ENCODE measurements around the gene KIAA2012. TPM values are rescaled to one million over a fixed set of nuclear protein-coding genes. Genes with fewer than 3 reads are reported as not detected.

The KIAA2012 gene
- total and polyA plus RNA-seq, 3 experiments from 2014 or later = not detected

DNA sequence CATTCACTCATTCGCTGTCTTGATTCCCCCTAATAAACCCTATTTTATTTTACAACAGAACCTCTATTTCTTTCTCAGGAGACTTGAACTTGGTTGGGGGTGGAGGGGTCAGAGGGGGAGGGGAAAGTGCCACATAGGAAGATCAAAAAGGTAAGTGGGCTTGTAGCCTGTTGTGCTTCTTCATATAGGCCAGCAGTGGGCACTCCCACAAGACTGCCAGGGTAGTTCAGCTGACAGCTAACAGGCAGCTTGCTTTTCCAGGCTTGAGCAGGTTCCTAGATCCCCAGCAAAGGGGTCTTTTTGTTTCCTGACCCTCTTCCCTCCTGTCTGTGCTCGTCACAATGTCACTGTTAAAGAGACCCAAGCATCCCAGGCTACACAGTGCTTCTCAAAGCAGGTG, 829 bp upstream of the KIAA2012 start:
- Histone ChIP-seq H3K27me3 (ENCODE audit: insufficient read depth, low read length, poor library complexity, severe bottlenecking) (no peaks in the 10 kb centered on the region), H3K4me3 (ENCODE audit: low read length) (no peak overlapping the region), H3K36me3 (ENCODE audit: insufficient read depth, low read length) (no peaks in the 10 kb centered on the region), H3K4me1 (ENCODE audit: insufficient read depth, low read length) (no peaks in the 10 kb centered on the region), H3K9me3 (ENCODE audit: low read length) (no peaks in the 10 kb centered on the region), H3K27ac (ENCODE audit: low read depth, low read length) (no peak overlapping the region)
- Mint-ChIP-seq H3K4me1 (no peaks in the 10 kb centered on the region), H3K27me3 (peaks cover 2 to 29% of the 10 kb centered on the region in 2 donors), H3K36me3 (no peaks in the 10 kb centered on the region), H3K27ac (no peak overlapping the region), H3K4me3 (no peak overlapping the region), H3K9me3 (no peaks in the 10 kb centered on the region)
- ChIA-PET CTCF (no interaction called here), POLR2A (no interaction called here)
- no peak for DNase-seq

- H3K27ac Mint-ChIP-seq = no peak overlapping the region
- Histone ChIP-seq H3K27ac (ENCODE audit: low read depth, low read length) (no peak overlapping the region), H3K9me3 (ENCODE audit: low read length) (no peaks in the 10 kb centered on the region), H3K4me1 (ENCODE audit: insufficient read depth, low read length) (no peaks in the 10 kb centered on the region), H3K4me3 (ENCODE audit: low read length) (no peak overlapping the region), H3K36me3 (ENCODE audit: insufficient read depth, low read length) (no peaks in the 10 kb centered on the region), H3K27me3 (ENCODE audit: insufficient read depth, low read length, poor library complexity, severe bottlenecking) (no peaks in the 10 kb centered on the region)
- H3K27me3 Mint-ChIP-seq = peaks cover 2 to 29% of the 10 kb centered on the region in 2 donors
- no peak overlapping the region for H3K4me3 Mint-ChIP-seq
- ChIA-PET CTCF (interaction anchor here (1.5 kb wide), 1 partner anchor 29 kb away, joined by 3 read pairs; no protein-coding TSS in a partner anchor), POLR2A (no interaction called here)
- H3K4me1 Mint-ChIP-seq = no peaks in the 10 kb centered on the region
- no peaks in the 10 kb centered on the region for H3K36me3 Mint-ChIP-seq
- no peak for DNase-seq
- no peaks in the 10 kb centered on the region for H3K9me3 Mint-ChIP-seq
Observed at GRCh38 chr2:202074324-202074723, 1.3 kb downstream of the KIAA2012 start.

DNA sequence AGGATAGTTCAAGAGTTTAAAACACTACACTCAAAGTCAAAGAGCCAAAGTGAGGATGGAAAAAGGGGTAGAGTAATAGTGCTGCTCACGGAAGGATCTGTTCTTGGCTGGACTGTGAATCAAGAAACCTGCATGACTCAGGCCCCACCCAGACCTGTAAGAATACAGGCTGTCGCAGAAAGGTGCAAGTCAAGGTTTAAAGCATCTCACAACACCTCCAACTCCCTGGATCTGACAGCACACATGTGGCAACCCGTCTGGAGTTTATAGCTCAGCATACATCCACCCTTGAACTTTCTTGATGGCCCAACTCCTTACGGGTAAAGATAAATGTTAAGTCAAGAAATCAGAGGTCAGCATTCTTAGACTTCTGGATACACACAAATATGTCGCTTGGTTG, 6.3 kb downstream of the KIAA2012 start:
- Histone ChIP-seq H3K4me1 (ENCODE audit: insufficient read depth, low read length) (no peaks in the 10 kb centered on the region), H3K9me3 (ENCODE audit: low read length) (no peaks in the 10 kb centered on the region), H3K27me3 (ENCODE audit: insufficient read depth, low read length, poor library complexity, severe bottlenecking) (no peaks in the 10 kb centered on the region), H3K27ac (ENCODE audit: low read depth, low read length) (no peak overlapping the region), H3K4me3 (ENCODE audit: low read length) (no peak overlapping the region), H3K36me3 (ENCODE audit: insufficient read depth, low read length) (no peaks in the 10 kb centered on the region)
- no peak for DNase-seq
- H3K4me3 Mint-ChIP-seq = no peak overlapping the region
- CTCF ChIA-PET = no interaction called here
- no peaks in the 10 kb centered on the region for H3K36me3 Mint-ChIP-seq
- peaks cover 4 to 29% of the 10 kb centered on the region in 2 donors for H3K27me3 Mint-ChIP-seq
- H3K4me1 Mint-ChIP-seq = no peaks in the 10 kb centered on the region
- POLR2A ChIA-PET = no interaction called here
- H3K9me3 Mint-ChIP-seq = peaks cover 0 to 5% (median 4%) of the 10 kb centered on the region in 5 donors
- H3K27ac Mint-ChIP-seq = no peak overlapping the region

DNA sequence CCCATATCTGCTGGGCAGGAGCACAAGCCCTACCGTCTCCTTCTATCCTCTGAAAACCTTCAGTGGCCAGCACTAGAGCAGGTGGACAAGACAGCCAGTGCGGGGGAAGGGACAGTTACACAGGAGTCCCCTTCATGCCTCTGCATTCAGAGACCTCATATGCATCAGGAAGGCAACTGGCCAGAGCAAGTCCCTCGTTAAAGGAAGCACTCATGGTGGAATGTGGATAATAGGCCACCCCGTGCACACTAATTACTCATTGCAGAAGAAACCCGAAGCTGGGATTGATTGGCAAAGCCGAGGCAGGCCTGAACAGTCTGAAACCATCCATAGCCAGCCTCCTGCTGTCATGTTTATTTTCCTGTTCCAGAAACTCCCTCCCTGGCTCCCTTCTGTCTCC, 11.2 kb downstream of the KIAA2012 start:
- H3K36me3 ChIP-seq (ENCODE audit: insufficient read depth, low read length) = no peaks in the 10 kb centered on the region
- H3K9me3 Mint-ChIP-seq = peaks cover 0 to 5% (median 4%) of the 10 kb centered on the region in 5 donors
- no peak overlapping the region for H3K4me3 Mint-ChIP-seq
- no peak for DNase-seq
- H3K36me3 Mint-ChIP-seq = peaks cover 0 to 1% (median 0%) of the 10 kb centered on the region in 3 donors
- H3K4me1 ChIP-seq (ENCODE audit: insufficient read depth, low read length) = no peaks in the 10 kb centered on the region
- POLR2A ChIA-PET = no interaction called here
- H3K9me3 ChIP-seq (ENCODE audit: low read length) = no peaks in the 10 kb centered on the region
- no peak overlapping the region for H3K27ac Mint-ChIP-seq
- CTCF ChIA-PET = no interaction called here
- peaks cover 8 to 19% of the 10 kb centered on the region in 2 donors for H3K27me3 Mint-ChIP-seq
- H3K27ac ChIP-seq (ENCODE audit: low read depth, low read length) = no peak overlapping the region
- H3K4me3 ChIP-seq (ENCODE audit: low read length) = no peak overlapping the region
- no peaks in the 10 kb centered on the region for H3K4me1 Mint-ChIP-seq
- H3K27me3 ChIP-seq (ENCODE audit: insufficient read depth, low read length, poor library complexity, severe bottlenecking) = no peaks in the 10 kb centered on the region

- no peaks in the 10 kb centered on the region for H3K27me3 ChIP-seq (ENCODE audit: insufficient read depth, low read length, poor library complexity, severe bottlenecking)
- H3K36me3 Mint-ChIP-seq = peaks cover 0 to 1% (median 0%) of the 10 kb centered on the region in 3 donors
- no peaks in the 10 kb centered on the region for H3K4me1 Mint-ChIP-seq
- DNase-seq = no peak
- no peaks in the 10 kb centered on the region for H3K9me3 Mint-ChIP-seq
- no peak overlapping the region for H3K4me3 Mint-ChIP-seq
- no peak overlapping the region for H3K27ac ChIP-seq (ENCODE audit: low read depth, low read length)
- ChIA-PET POLR2A (interaction anchor here (0.6 kb wide), 1 partner anchor 14 kb away, joined by 4 read pairs; no protein-coding TSS in a partner anchor), CTCF (no interaction called here)
- H3K4me3 ChIP-seq (ENCODE audit: low read length) = no peak overlapping the region
- no peaks in the 10 kb centered on the region for H3K4me1 ChIP-seq (ENCODE audit: insufficient read depth, low read length)
- no peaks in the 10 kb centered on the region for H3K36me3 ChIP-seq (ENCODE audit: insufficient read depth, low read length)
- no peaks in the 10 kb centered on the region for H3K9me3 ChIP-seq (ENCODE audit: low read length)
- peaks cover 5 to 22% of the 10 kb centered on the region in 2 donors for H3K27me3 Mint-ChIP-seq
- no peak overlapping the region for H3K27ac Mint-ChIP-seq
Observed at GRCh38 chr2:202088777-202089176, 15.7 kb downstream of the KIAA2012 start.

GRCh38 chr2:202090530-202090929, 17.5 kb downstream of the KIAA2012 start:
- Histone ChIP-seq H3K4me1 (ENCODE audit: insufficient read depth, low read length) (no peaks in the 10 kb centered on the region), H3K4me3 (ENCODE audit: low read length) (no peak overlapping the region)

DNA sequence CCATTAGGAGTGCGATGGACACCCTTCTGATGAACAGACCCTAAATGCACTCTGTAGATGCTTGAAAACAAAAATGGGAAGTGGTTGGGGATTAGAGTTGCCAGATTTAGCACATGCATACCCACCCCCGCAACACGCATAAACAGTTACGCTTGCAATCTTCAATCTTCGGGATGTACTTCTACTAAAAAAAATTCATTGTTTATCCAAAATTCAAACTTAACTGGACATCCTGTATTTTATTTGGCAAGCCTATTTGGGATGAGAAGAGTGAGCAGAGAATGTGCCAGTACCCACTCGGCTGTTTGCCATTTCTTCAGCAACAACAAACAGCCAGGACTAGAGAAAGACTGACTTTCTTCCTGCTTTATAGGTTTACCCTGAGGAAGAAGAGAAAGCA, 18.4 kb downstream of the KIAA2012 start:
- POLR2A ChIA-PET = no interaction called here
- CTCF ChIA-PET = no interaction called here
- H3K4me1 ChIP-seq (ENCODE audit: insufficient read depth, low read length) = no peaks in the 10 kb centered on the region
- no peak overlapping the region for H3K4me3 ChIP-seq (ENCODE audit: low read length)
- no peak for DNase-seq
- no peaks in the 10 kb centered on the region for H3K36me3 ChIP-seq (ENCODE audit: insufficient read depth, low read length)
- Mint-ChIP-seq H3K9me3 (no peaks in the 10 kb centered on the region), H3K4me3 (no peak overlapping the region), H3K27me3 (peaks cover 4 to 24% of the 10 kb centered on the region in 2 donors), H3K27ac (no peak overlapping the region), H3K36me3 (no peaks in the 10 kb centered on the region), H3K4me1 (no peaks in the 10 kb centered on the region)
- no peak overlapping the region for H3K27ac ChIP-seq (ENCODE audit: low read depth, low read length)
- H3K9me3 ChIP-seq (ENCODE audit: low read length) = no peaks in the 10 kb centered on the region
- no peaks in the 10 kb centered on the region for H3K27me3 ChIP-seq (ENCODE audit: insufficient read depth, low read length, poor library complexity, severe bottlenecking)

More at GRCh38 chr2:202090530-202090929, 17.5 kb downstream of the KIAA2012 start:
- H3K27me3 ChIP-seq (ENCODE audit: insufficient read depth, low read length, poor library complexity, severe bottlenecking) = no peaks in the 10 kb centered on the region
- peaks cover 4 to 20% of the 10 kb centered on the region in 2 donors for H3K27me3 Mint-ChIP-seq
- POLR2A ChIA-PET = no interaction called here
- no peaks in the 10 kb centered on the region for H3K36me3 ChIP-seq (ENCODE audit: insufficient read depth, low read length)
- no peaks in the 10 kb centered on the region for H3K36me3 Mint-ChIP-seq
- CTCF ChIA-PET = no interaction called here
- H3K4me1 Mint-ChIP-seq = no peaks in the 10 kb centered on the region
- H3K4me3 Mint-ChIP-seq = no peak overlapping the region
- no peak overlapping the region for H3K27ac Mint-ChIP-seq
- H3K27ac ChIP-seq (ENCODE audit: low read depth, low read length) = no peak overlapping the region
- H3K9me3 ChIP-seq (ENCODE audit: low read length) = no peaks in the 10 kb centered on the region
- no peaks in the 10 kb centered on the region for H3K9me3 Mint-ChIP-seq
- DNase-seq = no peak

GRCh38 chr2:202094426-202094986, 21.5 kb downstream of the KIAA2012 start:
- no peak overlapping the region for H3K4me3 ChIP-seq (ENCODE audit: low read length)
- no peaks in the 10 kb centered on the region for H3K4me1 ChIP-seq (ENCODE audit: insufficient read depth, low read length)
- Mint-ChIP-seq H3K9me3 (no peaks in the 10 kb centered on the region), H3K27me3 (peaks cover 2 to 28% of the 10 kb centered on the region in 2 donors), H3K36me3 (no peaks in the 10 kb centered on the region), H3K27ac (no peak overlapping the region), H3K4me3 (no peak overlapping the region), H3K4me1 (no peaks in the 10 kb centered on the region)
- ChIA-PET CTCF (no interaction called here), POLR2A (no interaction called here)
- no peak for DNase-seq
- no peaks in the 10 kb centered on the region for H3K36me3 ChIP-seq (ENCODE audit: insufficient read depth, low read length)
- H3K27ac ChIP-seq (ENCODE audit: low read depth, low read length) = no peak overlapping the region
- no peaks in the 10 kb centered on the region for H3K9me3 ChIP-seq (ENCODE audit: low read length)
- H3K27me3 ChIP-seq (ENCODE audit: insufficient read depth, low read length, poor library complexity, severe bottlenecking) = no peaks in the 10 kb centered on the region
